SK-N-SH (cell line): ENCODE data around the gene COMT.

ENCODE experiments used
- CHD2 ChIP-seq: fragments of 150-350 bp; IDR thresholded peaks from 2 replicates; pipeline ENCODE4 v1.6.1; 2018; ENCODE audit warnings: low read length; ENCODE audit not compliant: partially characterized antibody
- FOXM1 ChIP-seq: IDR thresholded peaks from 2 replicates; pipeline ENCODE4 v1.4.0; 2012; ENCODE audit warnings: low read depth, mild to moderate bottlenecking
- MEF2A ChIP-seq: IDR thresholded peaks from 2 replicates; pipeline ENCODE4 v1.4.0; 2012; ENCODE audit warnings: low read depth, borderline replicate concordance
- POLR2AphosphoS5 ChIP-seq: IDR thresholded peaks from 2 replicates; pipeline ENCODE4 v1.6.1; 2012; ENCODE audit warnings: low read depth, low read length
- RAD21 ChIP-seq: IDR thresholded peaks from 2 replicates; pipeline ENCODE4 v1.6.1; 2012; ENCODE audit warnings: mild to moderate bottlenecking, low read length
- REST ChIP-seq: IDR thresholded peaks from 2 replicates; pipeline ENCODE4 v1.6.1; 2012; ENCODE audit warnings: mild to moderate bottlenecking, low read depth, low read length, moderate library complexity
- RFX5 ChIP-seq: IDR thresholded peaks from 2 replicates; pipeline ENCODE4 v1.6.1; 2012; ENCODE audit warnings: mild to moderate bottlenecking, improper control_type of control experiment, low read length
- RXRA ChIP-seq: IDR thresholded peaks from 2 replicates; pipeline ENCODE4 v1.4.0; 2012; ENCODE audit warnings: low read depth, mild to moderate bottlenecking, borderline replicate concordance
- USF2 ChIP-seq: fragments of 150-350 bp; IDR thresholded peaks from 2 replicates; pipeline ENCODE4 v1.6.1; 2017; ENCODE audit warnings: antibody characterized with exemption, low read length, low read depth, borderline replicate concordance
- YY1 ChIP-seq: IDR thresholded peaks from 2 replicates; pipeline ENCODE4 v1.4.0; 2012; ENCODE audit warnings: low read depth, mild to moderate bottlenecking
- TF ChIP-seq, protein P1 (sequence below): fragments of 200-600 bp; sonication (generic); IDR thresholded peaks from 2 replicates; pipeline ENCODE4 v1.6.1; 2017; ENCODE audit warnings: antibody characterized with exemption, mild to moderate bottlenecking, moderate library complexity
- TF ChIP-seq, protein P2 (sequence below): IDR thresholded peaks from 2 replicates; pipeline ENCODE4; 2012

DNA sequence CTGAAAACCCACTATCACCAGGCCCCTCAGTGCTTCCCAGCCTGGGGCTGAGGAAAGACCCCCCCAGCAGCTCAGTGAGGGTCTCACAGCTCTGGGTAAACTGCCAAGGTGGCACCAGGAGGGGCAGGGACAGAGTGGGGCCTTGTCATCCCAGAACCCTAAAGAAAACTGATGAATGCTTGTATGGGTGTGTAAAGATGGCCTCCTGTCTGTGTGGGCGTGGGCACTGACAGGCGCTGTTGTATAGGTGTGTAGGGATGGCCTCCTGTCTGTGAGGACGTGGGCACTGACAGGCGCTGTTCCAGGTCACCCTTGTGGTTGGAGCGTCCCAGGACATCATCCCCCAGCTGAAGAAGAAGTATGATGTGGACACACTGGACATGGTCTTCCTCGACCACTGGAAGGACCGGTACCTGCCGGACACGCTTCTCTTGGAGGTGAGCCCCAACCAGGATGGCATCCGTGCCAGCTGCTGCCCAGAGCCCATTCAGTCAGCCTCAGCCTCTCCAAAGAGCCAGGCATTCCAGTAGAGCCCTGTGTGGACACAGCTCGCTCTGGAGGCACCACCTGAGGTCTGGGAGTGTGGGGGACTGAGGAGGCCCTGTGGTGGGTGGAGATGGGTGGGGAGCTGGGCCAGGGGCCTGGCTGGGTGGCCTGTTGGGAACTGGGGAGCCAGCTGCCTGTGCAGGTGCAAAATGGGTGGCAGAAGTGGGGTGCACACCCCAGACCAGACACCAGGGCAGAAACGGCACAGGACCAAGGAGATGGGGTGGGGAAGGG, 22.5 kb downstream of the COMT start:
- TF ChIP-seq MEF2A (no peak), RXRA (no peak), RAD21 (no peak), REST (no peak), POLR2AphosphoS5 (no peak), CHD2 (no peak), FOXM1 (no peak), YY1 (no peak), RFX5 (no peak), USF2 (no peak)
- TF ChIP-seq, protein P1, sequence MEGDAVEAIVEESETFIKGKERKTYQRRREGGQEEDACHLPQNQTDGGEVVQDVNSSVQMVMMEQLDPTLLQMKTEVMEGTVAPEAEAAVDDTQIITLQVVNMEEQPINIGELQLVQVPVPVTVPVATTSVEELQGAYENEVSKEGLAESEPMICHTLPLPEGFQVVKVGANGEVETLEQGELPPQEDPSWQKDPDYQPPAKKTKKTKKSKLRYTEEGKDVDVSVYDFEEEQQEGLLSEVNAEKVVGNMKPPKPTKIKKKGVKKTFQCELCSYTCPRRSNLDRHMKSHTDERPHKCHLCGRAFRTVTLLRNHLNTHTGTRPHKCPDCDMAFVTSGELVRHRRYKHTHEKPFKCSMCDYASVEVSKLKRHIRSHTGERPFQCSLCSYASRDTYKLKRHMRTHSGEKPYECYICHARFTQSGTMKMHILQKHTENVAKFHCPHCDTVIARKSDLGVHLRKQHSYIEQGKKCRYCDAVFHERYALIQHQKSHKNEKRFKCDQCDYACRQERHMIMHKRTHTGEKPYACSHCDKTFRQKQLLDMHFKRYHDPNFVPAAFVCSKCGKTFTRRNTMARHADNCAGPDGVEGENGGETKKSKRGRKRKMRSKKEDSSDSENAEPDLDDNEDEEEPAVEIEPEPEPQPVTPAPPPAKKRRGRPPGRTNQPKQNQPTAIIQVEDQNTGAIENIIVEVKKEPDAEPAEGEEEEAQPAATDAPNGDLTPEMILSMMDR: no peak
- TF ChIP-seq, protein P2, sequence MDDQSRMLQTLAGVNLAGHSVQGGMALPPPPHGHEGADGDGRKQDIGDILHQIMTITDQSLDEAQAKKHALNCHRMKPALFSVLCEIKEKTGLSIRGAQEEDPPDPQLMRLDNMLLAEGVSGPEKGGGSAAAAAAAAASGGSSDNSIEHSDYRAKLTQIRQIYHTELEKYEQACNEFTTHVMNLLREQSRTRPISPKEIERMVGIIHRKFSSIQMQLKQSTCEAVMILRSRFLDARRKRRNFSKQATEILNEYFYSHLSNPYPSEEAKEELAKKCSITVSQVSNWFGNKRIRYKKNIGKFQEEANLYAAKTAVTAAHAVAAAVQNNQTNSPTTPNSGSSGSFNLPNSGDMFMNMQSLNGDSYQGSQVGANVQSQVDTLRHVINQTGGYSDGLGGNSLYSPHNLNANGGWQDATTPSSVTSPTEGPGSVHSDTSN: no peak
